Measurements from ENCODE around the gene DUOXA1. TPM values are rescaled to one million over a fixed set of nuclear protein-coding genes. Genes with fewer than 3 reads are reported as not detected.

DUOXA1 gene
- total and polyA plus RNA-seq, 3 experiments from 2014 or later = 0.09 to 0.29 TPM; not detected in 1

- H3K4me3 ChIP-seq (ENCODE audit: low read length) = no peak overlapping the region
- H3K4me3 Mint-ChIP-seq = peak overlapping the region in 2 of 7 donors; percentile 18 to 80
- H3K27me3 Mint-ChIP-seq = no peaks in the 10 kb centered on the region
- peaks cover 4 to 22% (median 17%) of the 10 kb centered on the region in 3 donors for H3K4me1 Mint-ChIP-seq
- no peaks in the 10 kb centered on the region for H3K36me3 ChIP-seq (ENCODE audit: insufficient read depth, low read length)
- ChIA-PET POLR2A (interaction anchor here (1.4 to 2.9 kb wide), 4 partner anchors 12 to 42 kb away, joined by 4 to 14 read pairs (median 4); no protein-coding TSS in a partner anchor), CTCF (interaction anchor here (0.8 to 3.5 kb wide), 13 partner anchors 8 to 290 kb away, joined by 3 to 19 read pairs (median 6); partner anchors contain the start of gene SHF)
- H3K27ac Mint-ChIP-seq = peak overlapping the region in 5 of 8 donors; percentile 67 to 95 (median 85)
- H3K9me3 ChIP-seq (ENCODE audit: low read length) = no peaks in the 10 kb centered on the region
- H3K4me1 ChIP-seq (ENCODE audit: insufficient read depth, low read length) = peaks cover 15% of the 10 kb centered on the region
- H3K9me3 Mint-ChIP-seq = no peaks in the 10 kb centered on the region
- no peaks in the 10 kb centered on the region for H3K36me3 Mint-ChIP-seq
- H3K27me3 ChIP-seq (ENCODE audit: insufficient read depth, low read length, poor library complexity, severe bottlenecking) = no peaks in the 10 kb centered on the region
- no peak for DNase-seq
- H3K27ac ChIP-seq (ENCODE audit: low read depth, low read length) = peak overlapping the region; percentile 6
These were observed 38.6 kb upstream of the DUOXA1 start for GRCh38 chr15:45168286-45168685.

GRCh38 chr15:45167631-45168205 is 38.0 kb upstream of the DUOXA1 start:
- no peak for DNase-seq
- Histone ChIP-seq H3K9me3 (ENCODE audit: low read length) (no peaks in the 10 kb centered on the region), H3K36me3 (ENCODE audit: insufficient read depth, low read length) (no peaks in the 10 kb centered on the region), H3K4me3 (ENCODE audit: low read length) (peak overlapping the region; percentile 78), H3K4me1 (ENCODE audit: insufficient read depth, low read length) (peaks cover 15% of the 10 kb centered on the region), H3K27ac (ENCODE audit: low read depth, low read length) (peak overlapping the region; percentile 85), H3K27me3 (ENCODE audit: insufficient read depth, low read length, poor library complexity, severe bottlenecking) (no peaks in the 10 kb centered on the region)
- no peaks in the 10 kb centered on the region for H3K36me3 Mint-ChIP-seq
- no peaks in the 10 kb centered on the region for H3K9me3 Mint-ChIP-seq
- no peaks in the 10 kb centered on the region for H3K27me3 Mint-ChIP-seq
- peak overlapping the region; percentile 67 to 89 (median 80) for H3K27ac Mint-ChIP-seq
- peaks cover 9 to 22% (median 21%) of the 10 kb centered on the region in 3 donors for H3K4me1 Mint-ChIP-seq
- H3K4me3 Mint-ChIP-seq = peak overlapping the region; percentile 67 to 91 (median 80)
- ChIA-PET POLR2A (interaction anchor here (1.1 to 2.9 kb wide), 6 partner anchors 9 to 41 kb away, joined by 3 to 14 read pairs (median 4); partner anchors contain the start of gene SHF), CTCF (interaction anchor here (0.6 to 3.5 kb wide), 20 partner anchors 9 to 290 kb away, joined by 3 to 19 read pairs (median 4); partner anchors contain the start of gene SHF)

- Histone ChIP-seq H3K4me3 (ENCODE audit: low read length) (peak overlapping the region; percentile 78), H3K9me3 (ENCODE audit: low read length) (no peaks in the 10 kb centered on the region), H3K4me1 (ENCODE audit: insufficient read depth, low read length) (peaks cover 15% of the 10 kb centered on the region), H3K27me3 (ENCODE audit: insufficient read depth, low read length, poor library complexity, severe bottlenecking) (no peaks in the 10 kb centered on the region), H3K27ac (ENCODE audit: low read depth, low read length) (peak overlapping the region; percentile 85), H3K36me3 (ENCODE audit: insufficient read depth, low read length) (no peaks in the 10 kb centered on the region)
- no peaks in the 10 kb centered on the region for H3K9me3 Mint-ChIP-seq
- peak overlapping the region; percentile 67 to 89 (median 84) for H3K27ac Mint-ChIP-seq
- peaks cover 9 to 22% (median 21%) of the 10 kb centered on the region in 3 donors for H3K4me1 Mint-ChIP-seq
- H3K36me3 Mint-ChIP-seq = no peaks in the 10 kb centered on the region
- POLR2A ChIA-PET = interaction anchor here (1.1 to 2.9 kb wide), 6 partner anchors 8 to 40 kb away, joined by 3 to 14 read pairs (median 4); partner anchors contain the start of gene SHF
- H3K27me3 Mint-ChIP-seq = no peaks in the 10 kb centered on the region
- CTCF ChIA-PET = interaction anchor here (0.6 to 3.5 kb wide), 21 partner anchors 8 to 233 kb away, joined by 3 to 19 read pairs (median 4); partner anchors contain the start of gene SHF
- H3K4me3 Mint-ChIP-seq = peak overlapping the region; percentile 67 to 91 (median 80)
- DNase-seq = peak; percentile 66 to 87 (median 76)
These were observed 37.4 kb upstream of the DUOXA1 start for GRCh38 chr15:45166834-45167630.

DNA sequence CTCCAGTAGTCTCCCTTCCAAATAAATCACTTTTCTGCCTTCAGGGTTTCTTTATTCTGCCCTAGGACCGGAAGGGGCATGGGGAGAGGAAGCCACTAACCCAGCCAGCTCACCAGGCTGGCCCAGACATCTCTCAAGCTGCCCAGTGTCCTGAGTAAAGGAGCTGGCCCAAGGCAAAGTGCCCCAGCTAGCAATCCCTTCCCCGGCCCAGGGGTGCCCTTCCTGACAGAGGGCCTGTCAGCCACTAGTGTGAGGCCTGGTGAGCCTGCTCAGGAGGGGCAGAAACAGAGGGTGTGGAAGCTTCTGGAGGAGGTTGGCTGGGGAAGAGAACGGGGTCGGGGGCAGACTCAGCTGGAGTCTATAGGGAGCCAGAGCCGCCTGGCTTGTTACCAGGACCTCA is 35.9 kb upstream of the DUOXA1 start:
- CTCF ChIA-PET = interaction anchor here (1.0 to 3.4 kb wide), 4 partner anchors 15 to 235 kb away, joined by 3 to 13 read pairs (median 6); no protein-coding TSS in a partner anchor
- H3K27me3 ChIP-seq (ENCODE audit: insufficient read depth, low read length, poor library complexity, severe bottlenecking) = no peaks in the 10 kb centered on the region
- POLR2A ChIA-PET = no interaction called here
- no peak overlapping the region for H3K27ac ChIP-seq (ENCODE audit: low read depth, low read length)
- no peak for DNase-seq
- H3K4me1 Mint-ChIP-seq = peaks cover 9 to 23% (median 22%) of the 10 kb centered on the region in 3 donors
- H3K27ac Mint-ChIP-seq = peak overlapping the region; percentile 57 to 97 (median 87)
- H3K4me3 ChIP-seq (ENCODE audit: low read length) = no peak overlapping the region
- H3K36me3 Mint-ChIP-seq = peaks cover 0 to 1% (median 0%) of the 10 kb centered on the region in 3 donors
- H3K4me1 ChIP-seq (ENCODE audit: insufficient read depth, low read length) = peaks cover 15% of the 10 kb centered on the region
- no peaks in the 10 kb centered on the region for H3K36me3 ChIP-seq (ENCODE audit: insufficient read depth, low read length)
- H3K27me3 Mint-ChIP-seq = no peaks in the 10 kb centered on the region
- peak overlapping the region; percentile 71 to 91 (median 77) for H3K4me3 Mint-ChIP-seq
- no peaks in the 10 kb centered on the region for H3K9me3 Mint-ChIP-seq
- no peaks in the 10 kb centered on the region for H3K9me3 ChIP-seq (ENCODE audit: low read length)

DNA sequence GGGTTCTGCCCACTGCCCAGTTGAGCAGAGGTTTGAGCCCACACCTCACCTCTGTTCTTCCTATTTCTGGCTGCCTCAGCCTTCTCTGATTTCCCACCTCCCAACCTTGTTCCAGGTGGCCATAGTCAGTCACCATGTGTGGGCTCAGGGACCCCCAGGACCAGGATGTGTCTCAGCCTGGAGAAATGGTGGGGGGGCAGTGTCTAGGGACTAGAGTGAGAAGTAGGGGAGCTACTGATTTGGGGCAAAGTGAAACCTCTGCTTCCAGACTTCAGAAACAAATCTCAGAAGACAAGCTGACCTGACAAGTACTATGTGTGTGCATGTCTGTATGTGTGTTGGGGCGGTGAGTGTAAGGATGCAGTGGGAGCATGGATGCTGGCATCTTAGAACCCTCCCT is 35.2 kb upstream of the DUOXA1 start:
- Histone ChIP-seq H3K9me3 (ENCODE audit: low read length) (no peaks in the 10 kb centered on the region), H3K4me3 (ENCODE audit: low read length) (no peak overlapping the region), H3K4me1 (ENCODE audit: insufficient read depth, low read length) (peaks cover 15% of the 10 kb centered on the region), H3K27me3 (ENCODE audit: insufficient read depth, low read length, poor library complexity, severe bottlenecking) (no peaks in the 10 kb centered on the region), H3K36me3 (ENCODE audit: insufficient read depth, low read length) (no peaks in the 10 kb centered on the region), H3K27ac (ENCODE audit: low read depth, low read length) (no peak overlapping the region)
- Mint-ChIP-seq H3K4me1 (peaks cover 11 to 23% (median 22%) of the 10 kb centered on the region in 3 donors), H3K4me3 (peak overlapping the region; percentile 13 to 78 (median 72)), H3K27me3 (no peaks in the 10 kb centered on the region), H3K27ac (peak overlapping the region; percentile 50 to 97 (median 78)), H3K36me3 (peaks cover 0 to 4% (median 2%) of the 10 kb centered on the region in 3 donors), H3K9me3 (no peaks in the 10 kb centered on the region)
- DNase-seq = no peak
- ChIA-PET POLR2A (no interaction called here), CTCF (interaction anchor here (1.0 to 3.4 kb wide), 6 partner anchors 11 to 238 kb away, joined by 3 to 18 read pairs (median 8); a partner anchor contains a TSS)

GRCh38 chr15:45163508-45163856 is 33.8 kb upstream of the DUOXA1 start:
- H3K9me3 ChIP-seq (ENCODE audit: low read length) = no peaks in the 10 kb centered on the region
- H3K4me1 ChIP-seq (ENCODE audit: insufficient read depth, low read length) = peaks cover 15% of the 10 kb centered on the region
- H3K9me3 Mint-ChIP-seq = no peaks in the 10 kb centered on the region
- peaks cover 0 to 8% (median 8%) of the 10 kb centered on the region in 3 donors for H3K36me3 Mint-ChIP-seq
- DNase-seq = no peak
- H3K36me3 ChIP-seq (ENCODE audit: insufficient read depth, low read length) = no peaks in the 10 kb centered on the region
- H3K4me1 Mint-ChIP-seq = peaks cover 16 to 31% (median 23%) of the 10 kb centered on the region in 3 donors
- no peaks in the 10 kb centered on the region for H3K27me3 Mint-ChIP-seq
- peak overlapping the region in 2 of 8 donors; percentile 5 to 63 for H3K27ac Mint-ChIP-seq
- H3K4me3 Mint-ChIP-seq = peak overlapping the region in 2 of 7 donors; percentile 27 to 34
- no peak overlapping the region for H3K4me3 ChIP-seq (ENCODE audit: low read length)
- ChIA-PET CTCF (interaction anchor here (0.7 to 3.4 kb wide), 17 partner anchors 9 to 450 kb away, joined by 3 to 19 read pairs (median 8); a partner anchor contains a TSS), POLR2A (interaction anchor here (1.0 to 1.3 kb wide), 2 partner anchors 35 to 37 kb away, joined by 4 to 6 read pairs; no protein-coding TSS in a partner anchor)
- H3K27me3 ChIP-seq (ENCODE audit: insufficient read depth, low read length, poor library complexity, severe bottlenecking) = no peaks in the 10 kb centered on the region
- H3K27ac ChIP-seq (ENCODE audit: low read depth, low read length) = no peak overlapping the region

DNA sequence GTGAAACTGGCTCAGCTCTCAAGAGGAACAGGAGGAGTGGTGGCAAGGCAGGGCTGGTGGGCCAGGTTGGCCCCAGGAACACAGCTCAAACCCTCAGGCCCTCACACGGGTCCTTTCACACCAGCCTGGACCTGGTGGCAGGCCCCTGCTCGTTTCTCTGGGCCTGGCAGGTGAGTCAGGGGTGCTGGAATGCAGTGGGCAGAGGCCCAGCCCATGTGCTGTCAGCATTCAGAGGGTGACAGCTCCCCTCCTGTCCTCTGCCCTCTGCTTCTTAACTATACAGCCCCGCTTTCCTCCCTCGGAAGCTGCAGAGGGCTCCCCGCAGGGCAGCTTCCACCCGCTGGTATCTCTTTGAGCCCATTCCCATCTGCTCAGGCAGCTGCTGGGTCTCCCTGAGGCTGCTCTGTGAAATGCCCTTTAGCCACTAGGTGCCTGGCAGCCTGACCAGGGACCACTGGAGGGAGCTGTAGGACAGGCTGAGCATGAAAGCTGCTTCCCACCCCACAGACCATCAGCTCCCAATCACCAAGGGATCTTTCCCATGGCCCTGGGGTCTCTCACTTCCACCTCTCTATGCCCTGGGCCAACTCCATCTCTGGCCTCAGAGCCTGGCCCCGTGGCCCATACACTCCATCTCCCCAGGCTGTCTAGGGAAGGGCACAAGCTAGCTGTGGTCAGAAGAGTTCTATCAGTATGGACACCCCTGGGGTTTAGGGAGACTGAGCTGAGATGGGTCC is 33.3 kb upstream of the DUOXA1 start:
- Histone ChIP-seq H3K27me3 (ENCODE audit: insufficient read depth, low read length, poor library complexity, severe bottlenecking) (no peaks in the 10 kb centered on the region), H3K9me3 (ENCODE audit: low read length) (no peaks in the 10 kb centered on the region), H3K4me3 (ENCODE audit: low read length) (no peak overlapping the region), H3K27ac (ENCODE audit: low read depth, low read length) (no peak overlapping the region), H3K4me1 (ENCODE audit: insufficient read depth, low read length) (peaks cover 15% of the 10 kb centered on the region), H3K36me3 (ENCODE audit: insufficient read depth, low read length) (no peaks in the 10 kb centered on the region)
- H3K27ac Mint-ChIP-seq = peak overlapping the region in 1 of 8 donors; percentile 44
- H3K9me3 Mint-ChIP-seq = no peaks in the 10 kb centered on the region
- DNase-seq = peak; percentile 42 to 71 (median 47)
- ChIA-PET POLR2A (interaction anchor here (1.0 to 1.3 kb wide), 2 partner anchors 35 to 38 kb away, joined by 4 to 6 read pairs; no protein-coding TSS in a partner anchor), CTCF (interaction anchor here (0.7 to 3.4 kb wide), 20 partner anchors 9 to 451 kb away, joined by 3 to 19 read pairs (median 6); a partner anchor contains a TSS)
- H3K27me3 Mint-ChIP-seq = no peaks in the 10 kb centered on the region
- peaks cover 17 to 31% (median 26%) of the 10 kb centered on the region in 3 donors for H3K4me1 Mint-ChIP-seq
- peak overlapping the region in 1 of 7 donors; percentile 12 for H3K4me3 Mint-ChIP-seq
- peaks cover 0 to 9% (median 8%) of the 10 kb centered on the region in 3 donors for H3K36me3 Mint-ChIP-seq

Measured in CD8-positive, alpha-beta memory T cell (primary cell).